GM21737 (cell line): Measurements from ENCODE around the gene KDM2B.
"Not testable (repeated sequence)": the region's sequence is repeated elsewhere in the genome, so short reads cannot be mapped to it uniquely, and the experiment has no call there.

Experiments used
- ATAC-seq: cut with Tn5 transposase; IDR thresholded peaks from one replicate; pipeline ENCODE4 v1.9.1; 2021; ENCODE audit warnings: mild to moderate bottlenecking, moderate library complexity; ENCODE audit not compliant: unreplicated experiment

The KDM2B gene

DNA sequence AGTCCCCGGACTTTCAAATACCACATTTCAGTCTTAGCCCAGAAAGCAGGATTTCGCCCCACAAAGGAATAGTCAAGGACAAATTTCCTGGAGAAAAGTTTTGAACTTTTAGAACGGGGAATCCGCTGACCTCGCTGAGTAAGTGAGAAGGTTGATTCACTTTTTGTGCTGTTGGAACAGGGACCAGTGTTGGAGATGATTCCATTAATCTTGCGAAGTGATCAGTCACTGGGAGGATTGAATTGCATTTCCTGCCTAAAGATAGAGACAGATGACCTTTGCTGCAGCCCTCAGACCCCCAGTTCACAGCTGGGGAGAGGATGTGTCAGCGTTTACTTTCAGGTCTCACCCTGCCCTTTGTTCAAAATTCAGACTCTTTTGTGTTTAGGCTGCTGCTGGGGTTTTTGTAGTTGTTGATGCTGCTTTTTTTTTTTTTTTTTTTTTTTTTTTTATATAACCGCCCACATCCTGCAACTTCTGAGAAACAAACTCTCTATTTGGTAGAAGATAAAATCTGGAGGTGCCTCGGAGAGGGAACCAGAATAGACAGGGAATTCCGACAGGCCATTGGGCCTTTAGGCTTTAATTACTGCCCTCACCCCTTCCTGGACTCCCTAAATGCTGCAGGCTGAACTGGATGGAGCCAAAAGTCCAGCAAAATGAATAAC is 9.8 kb upstream of the KDM2B start:
- ATAC-seq = peak; percentile 54

DNA sequence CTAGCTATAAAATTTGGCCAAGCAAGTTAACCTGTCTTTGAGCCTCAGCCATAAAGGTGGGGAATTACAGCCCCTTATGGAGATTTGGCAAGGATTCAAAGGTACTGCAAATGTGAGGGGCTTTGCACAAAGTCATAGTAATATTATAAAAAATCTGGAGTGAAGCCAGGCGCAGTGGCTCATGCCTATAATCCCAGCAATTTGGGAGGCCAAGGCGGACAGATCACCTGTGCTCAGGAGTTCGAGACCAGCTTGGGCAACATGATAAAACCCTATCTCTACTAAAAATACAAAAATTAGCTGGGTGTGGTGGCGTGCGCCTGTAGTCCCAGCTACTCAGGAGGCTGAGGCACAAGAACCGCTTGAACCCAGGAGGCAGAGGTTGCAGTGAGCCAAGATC is 4.1 kb upstream of the KDM2B start:
- ATAC-seq = not testable (repeated sequence)

DNA sequence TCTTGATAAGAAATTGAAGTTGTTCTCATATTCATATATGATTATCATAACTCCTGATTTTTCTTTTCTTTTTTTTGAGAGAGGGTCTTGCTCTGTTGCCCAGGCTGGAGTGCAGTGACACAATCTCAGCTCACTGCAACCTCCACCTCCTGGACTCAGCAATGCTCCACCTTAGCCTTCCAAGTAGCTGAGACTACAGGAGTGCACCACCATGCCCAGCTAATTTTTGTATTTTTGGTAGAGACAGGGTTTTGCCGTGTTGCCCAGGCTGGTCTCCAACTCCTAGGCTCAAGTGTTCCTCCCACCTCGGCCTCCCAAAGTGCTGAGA is 2.5 kb upstream of the KDM2B start:
- ATAC-seq = not testable (repeated sequence)

DNA sequence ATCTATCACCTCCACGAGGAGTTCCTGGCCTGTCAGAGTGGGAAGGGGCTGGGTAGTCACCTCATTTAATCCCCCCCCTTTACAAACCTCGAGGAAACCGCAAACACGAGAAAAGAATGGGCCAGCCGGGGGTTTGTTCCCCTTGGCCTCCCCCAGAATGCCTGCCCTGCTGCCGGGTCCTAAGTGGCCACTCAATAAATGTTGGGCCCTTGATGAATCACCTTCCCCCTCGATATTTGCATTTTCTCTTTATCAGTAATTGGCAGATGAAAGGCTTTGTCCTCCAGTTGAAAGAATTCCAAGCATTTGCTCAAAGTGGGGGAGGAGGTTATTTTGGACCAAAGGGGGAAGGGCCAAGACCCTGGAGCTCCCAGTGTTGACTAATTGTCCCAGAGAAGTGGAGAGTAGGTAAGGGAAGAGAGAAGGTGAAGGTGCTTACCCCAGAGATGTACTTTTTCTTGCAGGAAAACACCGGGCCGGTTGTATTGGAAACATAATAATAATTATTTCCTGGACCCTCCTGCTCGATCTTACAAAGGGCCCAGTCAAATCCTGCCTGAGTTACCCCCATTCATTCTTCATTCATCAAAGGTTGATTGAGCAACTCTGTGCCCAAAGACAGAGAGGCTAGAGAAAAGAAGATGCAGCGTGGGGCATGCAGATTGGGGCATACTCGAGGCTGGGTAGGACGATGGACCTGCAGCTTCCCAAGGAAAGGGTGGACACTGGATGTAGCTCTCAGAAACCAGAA is 1.9 kb upstream of the KDM2B start:
- ATAC-seq = no peak

- no peak for ATAC-seq
These were observed 1.0 kb upstream of the KDM2B start for GRCh38 chr12:121581686-121582429.

DNA sequence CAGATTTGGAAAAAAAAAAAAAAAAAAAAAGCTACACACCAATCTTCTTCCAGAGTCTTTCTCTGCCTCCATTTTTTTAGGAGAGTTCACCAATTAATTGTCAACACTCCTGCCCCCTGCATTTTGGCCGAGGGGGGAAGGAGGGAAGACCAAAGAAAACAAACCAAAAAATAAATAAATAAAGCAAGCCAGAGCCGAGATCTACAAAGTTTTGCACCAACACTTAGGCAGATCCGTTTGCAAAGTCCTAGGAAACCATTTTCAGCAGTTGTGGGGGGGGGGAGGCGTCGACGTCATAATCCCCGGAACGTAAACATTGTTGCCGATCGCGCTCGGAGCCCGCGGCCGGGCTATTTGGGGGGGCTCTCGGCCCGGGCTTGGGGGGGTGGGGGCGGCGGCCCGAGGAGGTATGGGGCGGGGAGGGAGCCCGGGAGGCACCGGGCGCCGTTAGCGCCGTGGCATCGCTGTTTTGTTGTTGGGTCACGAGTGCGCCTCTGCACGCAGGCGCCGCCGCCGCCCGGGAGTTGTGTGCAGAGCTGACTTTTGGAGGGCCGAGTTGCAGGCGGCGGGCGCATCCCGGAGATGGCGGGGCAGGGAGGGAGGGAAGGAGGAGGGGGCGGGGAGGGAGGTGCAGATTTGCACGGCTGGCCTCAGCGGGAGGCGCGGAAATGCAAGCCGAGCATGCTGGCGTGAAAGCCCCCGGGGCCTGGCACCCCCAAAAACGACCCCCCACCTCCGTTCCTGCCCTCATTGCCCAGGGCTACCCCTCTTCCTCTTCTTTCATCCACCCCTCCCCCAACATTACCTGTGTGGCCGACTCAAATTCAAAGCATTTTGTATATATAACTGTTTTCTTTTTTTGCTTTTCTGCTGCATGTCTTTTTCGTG is 598 bp downstream of the KDM2B start:
- ATAC-seq = no peak

- no peak for ATAC-seq
These were observed 1.5 kb downstream of the KDM2B start for GRCh38 chr12:121579190-121579791.

GRCh38 chr12:121578230-121579189 is 2.3 kb downstream of the KDM2B start:
- no peak for ATAC-seq

- no peak for ATAC-seq
These were observed 3.2 kb downstream of the KDM2B start for GRCh38 chr12:121577443-121578180.

- ATAC-seq = no peak
These were observed 3.9 kb downstream of the KDM2B start for GRCh38 chr12:121576851-121577391.

GRCh38 chr12:121575952-121576625 is 4.7 kb downstream of the KDM2B start:
- no peak for ATAC-seq

- ATAC-seq = no peak
These were observed 5.8 kb downstream of the KDM2B start for GRCh38 chr12:121575051-121575450.

GRCh38 chr12:121574025-121574424 is 6.8 kb downstream of the KDM2B start:
- ATAC-seq = no peak

- no peak for ATAC-seq
These were observed 8.9 kb downstream of the KDM2B start for GRCh38 chr12:121571920-121572319.

DNA sequence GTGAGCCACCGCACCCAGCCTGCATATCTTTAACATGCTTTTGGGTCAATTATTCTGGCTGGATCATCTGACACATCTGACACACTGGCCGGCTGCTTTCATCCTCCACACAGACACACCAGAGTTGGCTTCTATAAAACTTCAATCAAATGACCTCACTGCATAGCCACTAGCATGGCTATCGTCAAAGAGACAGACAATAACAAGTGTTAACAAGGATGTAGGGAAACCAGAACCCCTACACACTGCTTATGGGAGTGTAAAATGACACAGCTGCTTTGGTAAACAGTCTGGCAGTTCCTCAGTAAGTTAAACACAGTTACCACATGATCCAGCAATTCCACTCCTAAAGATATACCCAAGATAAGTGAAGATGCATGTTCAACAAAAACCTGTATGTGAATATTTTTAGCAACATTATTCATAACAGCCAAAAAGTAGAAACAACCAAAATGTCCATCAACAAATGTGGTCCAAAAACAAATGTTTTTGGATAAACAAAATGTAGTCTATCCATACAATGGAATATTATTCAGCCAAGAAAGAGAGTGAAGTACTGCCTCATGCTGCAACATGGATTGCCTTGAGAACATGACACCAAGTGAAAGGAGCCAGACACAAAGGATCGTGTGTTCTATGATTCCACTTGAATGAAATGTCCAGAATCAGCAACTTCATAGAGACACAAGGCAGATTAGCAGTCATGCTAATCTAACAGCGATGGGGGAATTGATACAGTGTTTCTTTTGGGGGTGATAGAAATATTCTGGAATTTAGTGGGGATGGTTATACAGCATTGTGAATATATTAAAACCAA is 10.1 kb downstream of the KDM2B start:
- ATAC-seq = no peak

DNA sequence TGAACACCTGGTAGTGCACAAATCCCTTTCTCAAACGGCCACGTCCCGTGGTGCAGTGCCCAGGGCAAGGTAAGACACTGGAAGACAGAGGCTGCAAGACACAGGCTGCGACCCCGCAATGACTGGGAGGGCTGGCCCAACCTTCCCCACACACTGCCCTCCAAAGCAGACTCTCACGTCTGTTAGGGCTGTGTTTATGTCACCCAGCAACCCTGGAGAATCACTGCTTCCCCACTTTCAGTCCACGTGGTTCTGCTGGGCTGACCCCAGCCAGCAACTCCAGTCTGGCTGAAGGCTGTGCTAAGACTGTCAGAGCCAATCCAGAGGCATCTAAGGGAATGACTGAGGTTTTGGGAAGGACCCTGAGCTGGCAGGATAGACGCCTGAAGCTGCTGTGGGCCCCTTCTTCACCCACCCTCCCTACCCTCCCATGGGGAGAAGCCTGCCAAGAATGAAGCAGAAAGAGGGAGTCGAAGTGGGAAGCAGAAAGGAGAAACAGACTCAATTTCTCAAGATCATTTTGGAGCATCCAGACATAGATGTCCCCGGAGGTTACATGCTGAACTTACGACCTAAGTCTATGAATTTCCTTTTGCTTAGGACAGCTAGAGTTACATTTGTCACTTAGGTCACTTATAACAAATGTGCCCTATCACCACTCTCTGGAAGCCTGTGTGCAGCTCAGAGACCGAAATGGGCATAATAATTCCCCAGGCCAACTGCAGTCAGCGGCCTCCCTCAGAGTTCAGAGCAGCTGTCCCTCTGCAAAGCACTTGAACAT is 11.7 kb downstream of the KDM2B start:
- no peak for ATAC-seq
